GM12874 (cell line): ENCODE measurements around the gene BTG3.

Experiments used
- TF ChIP-seq, protein P1 (sequence below): IDR thresholded peaks from 2 replicates; pipeline ENCODE4 v1.5.1; 2011; ENCODE audit warnings: low read depth, mild to moderate bottlenecking, control low read depth, low read length, moderate library complexity; ENCODE audit not compliant: insufficient read depth

Gene BTG3

GRCh38 chr21:17644186-17644585 is 31.5 kb upstream of the BTG3 start:
- TF ChIP-seq, protein P1, sequence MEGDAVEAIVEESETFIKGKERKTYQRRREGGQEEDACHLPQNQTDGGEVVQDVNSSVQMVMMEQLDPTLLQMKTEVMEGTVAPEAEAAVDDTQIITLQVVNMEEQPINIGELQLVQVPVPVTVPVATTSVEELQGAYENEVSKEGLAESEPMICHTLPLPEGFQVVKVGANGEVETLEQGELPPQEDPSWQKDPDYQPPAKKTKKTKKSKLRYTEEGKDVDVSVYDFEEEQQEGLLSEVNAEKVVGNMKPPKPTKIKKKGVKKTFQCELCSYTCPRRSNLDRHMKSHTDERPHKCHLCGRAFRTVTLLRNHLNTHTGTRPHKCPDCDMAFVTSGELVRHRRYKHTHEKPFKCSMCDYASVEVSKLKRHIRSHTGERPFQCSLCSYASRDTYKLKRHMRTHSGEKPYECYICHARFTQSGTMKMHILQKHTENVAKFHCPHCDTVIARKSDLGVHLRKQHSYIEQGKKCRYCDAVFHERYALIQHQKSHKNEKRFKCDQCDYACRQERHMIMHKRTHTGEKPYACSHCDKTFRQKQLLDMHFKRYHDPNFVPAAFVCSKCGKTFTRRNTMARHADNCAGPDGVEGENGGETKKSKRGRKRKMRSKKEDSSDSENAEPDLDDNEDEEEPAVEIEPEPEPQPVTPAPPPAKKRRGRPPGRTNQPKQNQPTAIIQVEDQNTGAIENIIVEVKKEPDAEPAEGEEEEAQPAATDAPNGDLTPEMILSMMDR, result no peak

GRCh38 chr21:17640821-17641220 is 28.1 kb upstream of the BTG3 start:
- TF ChIP-seq, protein P1, result no peak

GRCh38 chr21:17636711-17637110 is 24.0 kb upstream of the BTG3 start:
- TF ChIP-seq, protein P1, result no peak

- TF ChIP-seq, protein P1, result no peak
Measured at GRCh38 chr21:17631195-17631594, 18.5 kb upstream of the BTG3 start.

GRCh38 chr21:17622018-17622417 is 9.3 kb upstream of the BTG3 start:
- TF ChIP-seq, protein P1, result no peak

DNA sequence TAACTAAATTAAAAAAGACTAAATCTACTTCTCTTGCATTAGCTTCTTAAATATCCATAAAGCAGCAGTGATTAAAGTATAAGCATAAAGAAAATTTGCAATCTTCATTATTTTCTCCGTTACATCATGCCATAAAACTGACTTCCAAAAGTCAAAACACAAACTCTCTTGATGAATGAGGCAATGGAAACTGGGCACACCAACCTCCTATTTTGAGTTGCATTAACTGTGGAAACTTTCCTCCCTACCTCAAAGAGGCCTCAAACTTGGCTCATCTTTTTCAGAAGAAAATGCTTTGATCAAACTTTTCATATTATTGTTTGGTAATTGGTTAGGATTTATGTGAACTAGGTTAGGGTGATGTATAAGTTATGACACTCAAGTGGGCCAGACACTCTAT is 4.1 kb upstream of the BTG3 start:
- TF ChIP-seq, protein P1, result no peak

DNA sequence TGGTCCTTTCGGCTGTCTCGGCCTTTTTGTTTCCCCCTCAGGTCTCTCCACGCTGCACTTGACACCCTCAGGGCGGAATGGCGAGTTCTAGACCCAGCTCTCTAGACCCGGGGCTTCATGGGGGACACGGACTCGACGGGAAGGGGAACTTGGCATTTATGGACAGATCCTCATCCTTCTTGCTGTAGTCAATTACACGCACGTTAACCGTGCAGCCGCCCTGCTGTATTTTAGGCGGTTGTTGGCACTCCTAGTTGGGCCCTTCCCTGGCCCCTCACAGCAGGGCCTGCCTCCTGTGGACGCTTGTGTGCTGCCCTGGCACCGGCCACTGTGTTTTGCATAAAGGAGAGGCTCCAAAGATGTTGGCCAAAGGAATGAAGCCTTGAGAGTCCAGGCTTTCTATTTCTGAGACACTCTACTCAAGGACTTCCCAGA is 558 bp upstream of the BTG3 start:
- TF ChIP-seq, protein P1, result no peak
